Measurements from ENCODE around the gene GLRA3. TPM values are rescaled to one million over a fixed set of nuclear protein-coding genes. Genes with fewer than 3 reads are reported as not detected.
"Not testable (repeated sequence)": the region's sequence is repeated elsewhere in the genome, so short reads cannot be mapped to it uniquely, and the experiment has no call there.

Gene GLRA3
- total RNA-seq (2012; rRNA removed) = under 0.01 TPM in 2 replicates

DNA sequence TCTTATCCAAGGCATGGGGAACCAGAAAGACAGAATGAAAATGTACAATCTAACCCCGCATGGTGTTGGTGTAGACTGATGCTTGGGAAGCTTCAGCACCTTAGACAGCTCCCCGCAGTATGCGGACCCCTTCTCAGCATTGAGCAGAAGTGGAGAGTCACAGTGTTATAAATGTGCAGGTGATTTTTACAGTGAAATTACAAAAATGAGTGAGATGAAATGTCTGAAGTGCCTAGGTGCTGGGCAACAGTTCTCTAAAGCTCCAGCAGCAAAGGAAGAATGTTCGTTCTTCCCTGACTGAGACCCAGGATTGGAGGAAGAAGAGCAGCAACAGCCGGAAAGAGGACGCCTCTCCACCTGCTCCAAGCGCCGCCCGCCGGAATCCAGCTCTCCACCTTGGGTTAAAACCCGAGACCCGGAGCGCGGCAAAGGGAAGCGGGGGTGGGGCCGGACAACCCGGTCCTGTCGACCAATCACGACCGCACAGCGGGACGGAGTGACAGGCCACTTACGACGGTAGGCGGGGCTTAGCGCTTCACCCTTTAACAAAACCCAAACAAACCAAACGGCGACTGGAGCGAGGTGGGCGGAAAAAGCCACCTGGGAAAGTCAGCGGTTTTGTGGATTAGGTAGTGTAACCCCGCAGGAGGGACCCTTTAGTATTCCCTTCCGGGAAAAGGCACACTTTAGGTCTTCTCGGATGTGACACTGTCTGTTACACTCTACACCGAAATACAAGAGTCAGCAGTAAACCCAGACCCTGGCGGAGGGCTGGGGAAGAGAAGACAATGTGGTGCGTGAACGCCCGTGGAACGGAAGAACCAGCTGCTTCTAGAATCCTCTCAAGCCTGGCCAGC, at the start of gene GLRA3:
Gene GLRA3, minus strand, starts transcription at position 403 of the 857 bp plus-strand sequence. CDS start 436 bp downstream, outside the sequence.
- Histone ChIP-seq H3K4me3 (ENCODE audit: low read length) (peak within 1 kb of the TSS; percentile 57), H3K4me2 (ENCODE audit: low read length) (peak within 1 kb of the TSS; percentile 70), H3K9me3 (replicated peaks; ENCODE audit: low read length) (no peaks in the 10 kb centered on the region), H3K9ac (ENCODE audit: low read depth, low read length) (no peak within 1 kb of the TSS), H3K27me3 (ENCODE audit: control insufficient read depth, insufficient read depth, low read length) (no peaks in the 10 kb centered on the region), H3K36me3 (ENCODE audit: insufficient read depth, low read length) (no peaks in the 10 kb centered on the region), H3K4me1 (ENCODE audit: control insufficient read depth, insufficient read depth, low read length) (no peaks in the 10 kb centered on the region)

GRCh38 chr4:174874898-174875297, 45.9 kb upstream of the GLRA3 start:
- Histone ChIP-seq H3K9ac (ENCODE audit: low read depth, low read length) (no peak overlapping the region), H3K4me1 (ENCODE audit: control insufficient read depth, insufficient read depth, low read length) (no peaks in the 10 kb centered on the region), H3K36me3 (ENCODE audit: insufficient read depth, low read length) (no peaks in the 10 kb centered on the region), H3K4me2 (ENCODE audit: low read length) (no peak overlapping the region), H3K4me3 (ENCODE audit: low read length) (no peak overlapping the region), H3K27me3 (ENCODE audit: control insufficient read depth, insufficient read depth, low read length) (no peaks in the 10 kb centered on the region), H3K9me3 (replicated peaks; ENCODE audit: low read length) (no peaks in the 10 kb centered on the region)

DNA sequence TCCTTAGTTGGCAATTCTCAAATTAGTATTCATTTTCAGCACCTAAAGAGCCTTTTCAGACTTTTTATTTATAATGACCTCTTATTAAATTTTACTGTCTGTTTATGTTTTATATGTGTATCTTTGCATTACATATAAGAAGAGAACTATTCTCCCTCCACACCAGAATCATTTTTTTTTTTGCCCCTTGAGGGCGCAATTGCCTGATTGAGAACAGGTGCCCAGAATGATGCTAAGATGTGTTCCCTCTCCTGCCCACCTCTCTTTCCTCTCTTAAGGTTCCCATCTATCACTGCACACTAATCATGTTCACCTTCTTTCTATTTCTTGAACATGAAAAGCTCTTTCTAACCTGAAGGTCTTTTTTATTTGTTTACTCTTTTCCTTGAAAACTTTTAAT, 44.9 kb upstream of the GLRA3 start:
- no peak overlapping the region for H3K4me2 ChIP-seq (ENCODE audit: low read length)
- no peak overlapping the region for H3K4me3 ChIP-seq (ENCODE audit: low read length)
- no peak overlapping the region for H3K9ac ChIP-seq (ENCODE audit: low read depth, low read length)
- no peaks in the 10 kb centered on the region for H3K27me3 ChIP-seq (ENCODE audit: control insufficient read depth, insufficient read depth, low read length)
- H3K4me1 ChIP-seq (ENCODE audit: control insufficient read depth, insufficient read depth, low read length) = no peaks in the 10 kb centered on the region
- no peaks in the 10 kb centered on the region for H3K9me3 ChIP-seq (replicated peaks; ENCODE audit: low read length)
- no peaks in the 10 kb centered on the region for H3K36me3 ChIP-seq (ENCODE audit: insufficient read depth, low read length)

DNA sequence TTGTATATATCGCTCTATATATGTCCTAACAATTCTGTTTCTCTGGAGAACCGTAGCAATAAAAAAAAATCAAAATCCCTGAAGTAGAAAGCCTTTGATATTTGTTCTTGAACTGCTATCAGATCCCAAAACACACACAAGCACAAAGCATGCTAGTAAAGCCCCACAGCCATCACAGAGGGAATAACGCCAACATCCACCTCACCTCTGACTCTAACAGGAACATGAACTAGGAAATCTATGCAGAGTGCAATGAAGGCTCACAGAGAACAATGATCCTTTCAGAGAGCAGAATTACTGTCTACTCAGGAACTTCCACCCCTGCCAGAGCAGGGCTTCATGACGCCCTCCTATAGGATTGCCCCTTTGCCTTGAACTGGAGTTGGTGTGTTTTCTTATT, 44.1 kb upstream of the GLRA3 start:
- not testable (repeated sequence) for H3K4me1 ChIP-seq (ENCODE audit: control insufficient read depth, insufficient read depth, low read length); H3K4me2 ChIP-seq (ENCODE audit: low read length); H3K9me3 ChIP-seq (replicated peaks; ENCODE audit: low read length); H3K4me3 ChIP-seq (ENCODE audit: low read length); H3K27me3 ChIP-seq (ENCODE audit: control insufficient read depth, insufficient read depth, low read length); H3K36me3 ChIP-seq (ENCODE audit: insufficient read depth, low read length); H3K9ac ChIP-seq (ENCODE audit: low read depth, low read length)

DNA sequence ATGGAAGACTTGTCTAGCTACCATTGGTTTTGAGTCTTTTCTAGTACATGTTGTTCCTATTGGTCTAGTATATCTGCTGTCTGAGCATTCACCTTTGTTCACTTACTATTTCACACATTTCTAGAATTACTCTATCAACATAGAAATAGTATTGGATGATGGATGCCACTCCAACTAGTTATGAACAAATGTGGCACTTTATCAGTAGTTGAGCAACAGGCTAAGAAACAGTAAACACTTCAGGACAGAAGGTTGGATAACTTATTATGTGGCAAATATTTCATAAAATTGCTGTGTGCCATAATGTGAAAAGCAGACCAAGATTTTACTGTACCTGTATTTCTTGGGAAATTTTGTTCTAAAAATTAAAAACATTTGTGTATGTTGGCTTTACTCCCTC, 42.4 kb upstream of the GLRA3 start:
- Histone ChIP-seq H3K9me3 (replicated peaks; ENCODE audit: low read length) (no peaks in the 10 kb centered on the region), H3K27me3 (ENCODE audit: control insufficient read depth, insufficient read depth, low read length) (no peaks in the 10 kb centered on the region), H3K4me2 (ENCODE audit: low read length) (no peak overlapping the region), H3K4me3 (ENCODE audit: low read length) (no peak overlapping the region), H3K4me1 (ENCODE audit: control insufficient read depth, insufficient read depth, low read length) (no peaks in the 10 kb centered on the region), H3K9ac (ENCODE audit: low read depth, low read length) (no peak overlapping the region), H3K36me3 (ENCODE audit: insufficient read depth, low read length) (no peaks in the 10 kb centered on the region)

DNA sequence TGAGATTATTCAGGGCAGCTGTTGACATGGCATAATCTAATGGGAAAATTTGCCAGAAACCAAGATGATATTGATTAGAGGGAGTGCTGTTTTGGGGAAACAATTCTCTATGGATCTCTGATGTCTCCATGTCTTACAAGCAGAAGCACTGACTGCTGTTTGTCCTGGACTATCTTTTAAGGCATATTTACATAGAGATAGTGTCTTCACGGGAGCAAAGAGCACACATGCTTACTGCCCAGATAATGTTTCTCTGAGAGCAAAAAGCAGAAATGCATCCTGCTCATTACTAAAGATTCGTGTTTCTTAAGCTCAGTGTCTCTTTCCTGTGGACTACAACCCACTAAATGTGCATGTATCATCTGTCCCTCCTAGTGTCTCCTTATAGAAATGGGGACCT, 41.3 kb upstream of the GLRA3 start:
- Histone ChIP-seq H3K4me1 (ENCODE audit: control insufficient read depth, insufficient read depth, low read length) (no peaks in the 10 kb centered on the region), H3K9me3 (replicated peaks; ENCODE audit: low read length) (no peaks in the 10 kb centered on the region), H3K4me3 (ENCODE audit: low read length) (no peak overlapping the region), H3K36me3 (ENCODE audit: insufficient read depth, low read length) (no peaks in the 10 kb centered on the region), H3K4me2 (ENCODE audit: low read length) (no peak overlapping the region), H3K27me3 (ENCODE audit: control insufficient read depth, insufficient read depth, low read length) (no peaks in the 10 kb centered on the region), H3K9ac (ENCODE audit: low read depth, low read length) (no peak overlapping the region)

DNA sequence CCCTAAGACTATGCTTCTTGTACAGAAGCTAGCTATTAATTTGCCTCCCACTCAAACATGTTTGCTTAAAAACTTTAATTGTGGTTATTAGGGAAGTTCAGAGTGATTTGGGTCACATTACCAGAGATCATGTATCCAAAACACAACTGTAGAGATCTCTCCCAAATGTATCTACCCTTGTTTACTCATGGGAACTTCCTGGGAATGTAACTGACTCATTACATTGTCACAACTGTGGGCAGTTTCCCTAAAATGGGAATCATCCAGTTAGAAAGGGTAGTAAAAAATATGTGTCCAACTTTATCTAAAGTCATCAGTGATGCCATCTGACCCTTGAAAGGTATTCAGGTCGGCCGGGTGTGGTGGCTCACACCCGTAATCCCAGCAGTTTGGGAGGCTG, 40.3 kb upstream of the GLRA3 start:
- Histone ChIP-seq H3K4me3 (ENCODE audit: low read length) (no peak overlapping the region), H3K4me2 (ENCODE audit: low read length) (no peak overlapping the region), H3K4me1 (ENCODE audit: control insufficient read depth, insufficient read depth, low read length) (no peaks in the 10 kb centered on the region), H3K9ac (ENCODE audit: low read depth, low read length) (no peak overlapping the region), H3K9me3 (replicated peaks; ENCODE audit: low read length) (no peaks in the 10 kb centered on the region), H3K36me3 (ENCODE audit: insufficient read depth, low read length) (no peaks in the 10 kb centered on the region), H3K27me3 (ENCODE audit: control insufficient read depth, insufficient read depth, low read length) (no peaks in the 10 kb centered on the region)

GRCh38 chr4:174867903-174868302, 38.9 kb upstream of the GLRA3 start:
- Histone ChIP-seq H3K36me3 (ENCODE audit: insufficient read depth, low read length) (no peaks in the 10 kb centered on the region), H3K9ac (ENCODE audit: low read depth, low read length) (no peak overlapping the region), H3K9me3 (replicated peaks; ENCODE audit: low read length) (no peaks in the 10 kb centered on the region), H3K27me3 (ENCODE audit: control insufficient read depth, insufficient read depth, low read length) (no peaks in the 10 kb centered on the region), H3K4me1 (ENCODE audit: control insufficient read depth, insufficient read depth, low read length) (no peaks in the 10 kb centered on the region), H3K4me3 (ENCODE audit: low read length) (no peak overlapping the region), H3K4me2 (ENCODE audit: low read length) (no peak overlapping the region)

DNA sequence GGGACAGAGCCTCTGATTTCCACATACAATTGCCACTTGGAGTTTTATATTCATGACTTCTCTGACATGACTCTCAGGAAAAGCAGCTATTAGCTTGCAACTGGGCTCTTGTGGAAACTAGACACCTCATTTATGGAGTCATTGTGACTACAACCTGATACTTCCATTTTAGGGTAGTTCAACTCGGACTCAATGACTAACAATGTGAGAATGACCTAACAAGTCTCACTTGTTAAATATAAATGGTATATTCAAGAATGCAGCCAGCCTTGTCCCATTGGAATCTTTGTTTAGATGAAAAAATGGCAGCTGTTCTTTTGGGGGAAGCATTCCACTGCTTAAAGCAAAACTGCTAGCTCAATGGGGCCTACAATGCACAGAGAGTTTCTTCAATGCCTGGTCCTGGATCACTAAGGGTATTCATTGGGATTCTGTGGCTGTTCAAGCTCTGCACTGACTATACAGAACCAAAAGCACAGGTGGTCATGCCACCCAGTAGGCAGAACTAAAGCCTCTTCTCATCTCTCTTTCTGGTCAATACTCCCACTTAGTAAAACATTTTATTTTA, 36.5 kb upstream of the GLRA3 start:
- H3K36me3 ChIP-seq (ENCODE audit: insufficient read depth, low read length) = no peaks in the 10 kb centered on the region
- no peaks in the 10 kb centered on the region for H3K27me3 ChIP-seq (ENCODE audit: control insufficient read depth, insufficient read depth, low read length)
- no peak overlapping the region for H3K4me2 ChIP-seq (ENCODE audit: low read length)
- no peaks in the 10 kb centered on the region for H3K4me1 ChIP-seq (ENCODE audit: control insufficient read depth, insufficient read depth, low read length)
- no peaks in the 10 kb centered on the region for H3K9me3 ChIP-seq (replicated peaks; ENCODE audit: low read length)
- no peak overlapping the region for H3K9ac ChIP-seq (ENCODE audit: low read depth, low read length)
- H3K4me3 ChIP-seq (ENCODE audit: low read length) = no peak overlapping the region

- H3K4me2 ChIP-seq (ENCODE audit: low read length) = no peak overlapping the region
- no peaks in the 10 kb centered on the region for H3K4me1 ChIP-seq (ENCODE audit: control insufficient read depth, insufficient read depth, low read length)
- no peaks in the 10 kb centered on the region for H3K9me3 ChIP-seq (replicated peaks; ENCODE audit: low read length)
- no peak overlapping the region for H3K9ac ChIP-seq (ENCODE audit: low read depth, low read length)
- no peaks in the 10 kb centered on the region for H3K27me3 ChIP-seq (ENCODE audit: control insufficient read depth, insufficient read depth, low read length)
- H3K36me3 ChIP-seq (ENCODE audit: insufficient read depth, low read length) = no peaks in the 10 kb centered on the region
- no peak overlapping the region for H3K4me3 ChIP-seq (ENCODE audit: low read length)
These were observed 35.0 kb upstream of the GLRA3 start for GRCh38 chr4:174864031-174864430.

DNA sequence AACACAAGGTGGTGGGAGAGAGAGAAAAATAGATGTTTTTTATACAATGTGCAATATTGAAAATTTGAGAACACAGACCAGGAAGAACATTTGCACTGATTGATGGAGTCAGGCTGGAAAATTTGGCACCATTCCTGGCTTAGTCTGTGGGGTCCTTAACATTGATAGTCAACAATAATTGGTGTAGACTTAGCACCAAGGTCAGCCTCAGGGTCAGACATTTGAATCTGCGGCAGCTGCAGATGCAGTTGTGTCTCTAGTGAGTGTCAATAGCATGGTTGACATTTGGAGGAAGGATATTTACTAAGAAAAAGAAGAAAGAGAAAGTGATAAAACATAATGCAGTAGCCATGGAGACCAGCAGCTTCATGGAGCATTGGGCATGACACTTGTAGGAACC, 31.5 kb upstream of the GLRA3 start:
- Histone ChIP-seq H3K9me3 (replicated peaks; ENCODE audit: low read length) (no peaks in the 10 kb centered on the region), H3K4me2 (ENCODE audit: low read length) (no peak overlapping the region), H3K4me3 (ENCODE audit: low read length) (no peak overlapping the region), H3K4me1 (ENCODE audit: control insufficient read depth, insufficient read depth, low read length) (no peaks in the 10 kb centered on the region), H3K36me3 (ENCODE audit: insufficient read depth, low read length) (no peaks in the 10 kb centered on the region), H3K9ac (ENCODE audit: low read depth, low read length) (no peak overlapping the region), H3K27me3 (ENCODE audit: control insufficient read depth, insufficient read depth, low read length) (no peaks in the 10 kb centered on the region)

DNA sequence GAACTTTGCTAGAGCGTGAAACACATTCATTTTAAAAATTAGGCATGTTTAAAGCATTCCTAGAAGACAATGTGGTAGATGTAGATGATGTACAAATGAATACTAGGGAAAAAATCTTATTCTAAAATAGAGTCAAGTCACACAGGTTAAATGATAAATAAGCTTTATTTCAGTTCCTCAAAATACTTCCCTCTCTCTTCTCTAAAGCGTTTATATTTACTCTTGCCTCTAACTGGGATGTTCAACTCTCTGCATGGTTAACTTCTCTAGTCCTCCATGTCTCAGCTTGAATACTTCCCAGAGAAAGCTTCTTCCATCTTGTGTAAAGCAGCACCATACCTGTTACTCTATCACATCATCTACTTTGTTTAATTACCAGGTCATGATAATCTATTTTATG, 30.9 kb upstream of the GLRA3 start:
- Histone ChIP-seq H3K4me1 (ENCODE audit: control insufficient read depth, insufficient read depth, low read length) (no peaks in the 10 kb centered on the region), H3K9me3 (replicated peaks; ENCODE audit: low read length) (no peaks in the 10 kb centered on the region), H3K4me3 (ENCODE audit: low read length) (no peak overlapping the region), H3K4me2 (ENCODE audit: low read length) (no peak overlapping the region), H3K9ac (ENCODE audit: low read depth, low read length) (no peak overlapping the region), H3K36me3 (ENCODE audit: insufficient read depth, low read length) (no peaks in the 10 kb centered on the region), H3K27me3 (ENCODE audit: control insufficient read depth, insufficient read depth, low read length) (no peaks in the 10 kb centered on the region)
